ENCODE results near the gene COA8. TPM values are rescaled to one million over a fixed set of nuclear protein-coding genes. Genes with fewer than 3 reads are reported as not detected.

Gene COA8
- total RNA-seq: 10 to 100 TPM; 40.0 to 47.8 TPM

GRCh38 chr14:103562429-103563225, at the start of gene COA8, which contains the start of gene BAG5:
TSS of gene COA8 (plus strand) at chr14:103562960. CDS start at chr14:103563002, 42 bp downstream.
TSS of gene BAG5 (minus strand) at chr14:103562657. CDS start at chr14:103561164, 1,493 bp downstream.
- Mint-ChIP-seq H3K4me1 (ENCODE audit: low read depth) (peaks cover 69% of the 10 kb centered on the region), H3K27ac (peak within 1 kb of the TSS; percentile 93), H3K27me3 (ENCODE audit: low read depth) (no peaks in the 10 kb centered on the region), H3K9me3 (no peaks in the 10 kb centered on the region), H3K36me3 (ENCODE audit: insufficient read depth in 2 of 2) (peaks cover 10% of the 10 kb centered on the region in 2 donors), H3K4me3 (peak within 1 kb of the TSS; percentile 98)
- ATAC-seq (replicated peaks in 1 of 2): peak; percentile 85 to 86
- peak; percentile 91 to 93 for DNase-seq

GRCh38 chr14:103514596-103515421, 48.0 kb upstream of the COA8 start:
- DNase-seq (no peak), ATAC-seq (replicated peaks in 1 of 2) (no peak)
- H3K27me3 Mint-ChIP-seq (ENCODE audit: low read depth): no peaks in the 10 kb centered on the region
- no peak overlapping the region for H3K4me3 Mint-ChIP-seq
- no peak overlapping the region for H3K27ac Mint-ChIP-seq
- peaks cover 0 to 2% of the 10 kb centered on the region in 2 donors for H3K36me3 Mint-ChIP-seq (ENCODE audit: insufficient read depth in 2 of 2)
- peaks cover 11% of the 10 kb centered on the region for H3K4me1 Mint-ChIP-seq (ENCODE audit: low read depth)
- no peaks in the 10 kb centered on the region for H3K9me3 Mint-ChIP-seq

GRCh38 chr14:103516426-103517173, 46.2 kb upstream of the COA8 start:
- no peak overlapping the region for H3K4me3 Mint-ChIP-seq
- no peaks in the 10 kb centered on the region for H3K9me3 Mint-ChIP-seq
- ATAC-seq (replicated peaks in 1 of 2) (no peak), DNase-seq (no peak)
- peaks cover 16% of the 10 kb centered on the region for H3K4me1 Mint-ChIP-seq (ENCODE audit: low read depth)
- H3K36me3 Mint-ChIP-seq (ENCODE audit: insufficient read depth in 2 of 2): no peaks in the 10 kb centered on the region
- no peaks in the 10 kb centered on the region for H3K27me3 Mint-ChIP-seq (ENCODE audit: low read depth)
- H3K27ac Mint-ChIP-seq: no peak overlapping the region

- H3K9me3 Mint-ChIP-seq: no peaks in the 10 kb centered on the region
- H3K4me3 Mint-ChIP-seq: no peak overlapping the region
- H3K27ac Mint-ChIP-seq: no peak overlapping the region
- H3K27me3 Mint-ChIP-seq (ENCODE audit: low read depth): no peaks in the 10 kb centered on the region
- ATAC-seq (replicated peaks in 1 of 2) (no peak), DNase-seq (no peak)
- no peaks in the 10 kb centered on the region for H3K36me3 Mint-ChIP-seq (ENCODE audit: insufficient read depth in 2 of 2)
- H3K4me1 Mint-ChIP-seq (ENCODE audit: low read depth): peaks cover 16% of the 10 kb centered on the region
Observed at GRCh38 chr14:103517174-103517566, 45.6 kb upstream of the COA8 start.

- H3K4me1 Mint-ChIP-seq (ENCODE audit: low read depth): peaks cover 16% of the 10 kb centered on the region
- H3K36me3 Mint-ChIP-seq (ENCODE audit: insufficient read depth in 2 of 2): no peaks in the 10 kb centered on the region
- no peak overlapping the region for H3K4me3 Mint-ChIP-seq
- no peaks in the 10 kb centered on the region for H3K27me3 Mint-ChIP-seq (ENCODE audit: low read depth)
- no peak for ATAC-seq (replicated peaks in 1 of 2)
- no peak for DNase-seq
- H3K27ac Mint-ChIP-seq: no peak overlapping the region
- no peaks in the 10 kb centered on the region for H3K9me3 Mint-ChIP-seq
Observed at GRCh38 chr14:103517721-103518421, 44.9 kb upstream of the COA8 start.

GRCh38 chr14:103518422-103519042, 44.2 kb upstream of the COA8 start:
- H3K4me3 Mint-ChIP-seq: no peak overlapping the region
- H3K27ac Mint-ChIP-seq: no peak overlapping the region
- no peaks in the 10 kb centered on the region for H3K9me3 Mint-ChIP-seq
- H3K4me1 Mint-ChIP-seq (ENCODE audit: low read depth): peaks cover 16% of the 10 kb centered on the region
- H3K36me3 Mint-ChIP-seq (ENCODE audit: insufficient read depth in 2 of 2): no peaks in the 10 kb centered on the region
- peak; percentile 23 to 29 for ATAC-seq (replicated peaks in 1 of 2)
- peak; percentile 65 to 66 for DNase-seq
- no peaks in the 10 kb centered on the region for H3K27me3 Mint-ChIP-seq (ENCODE audit: low read depth)

GRCh38 chr14:103519043-103519836, 43.5 kb upstream of the COA8 start:
- Mint-ChIP-seq H3K27me3 (ENCODE audit: low read depth) (no peaks in the 10 kb centered on the region), H3K27ac (peak overlapping the region; percentile 13), H3K9me3 (no peaks in the 10 kb centered on the region), H3K4me1 (ENCODE audit: low read depth) (peaks cover 16% of the 10 kb centered on the region), H3K36me3 (ENCODE audit: insufficient read depth in 2 of 2) (peaks cover 0 to 1% of the 10 kb centered on the region in 2 donors), H3K4me3 (peak overlapping the region; percentile 14 to 72)
- no peak for DNase-seq
- no peak for ATAC-seq (replicated peaks in 1 of 2)

- H3K27me3 Mint-ChIP-seq (ENCODE audit: low read depth): no peaks in the 10 kb centered on the region
- H3K9me3 Mint-ChIP-seq: no peaks in the 10 kb centered on the region
- no peak overlapping the region for H3K27ac Mint-ChIP-seq
- DNase-seq (no peak), ATAC-seq (replicated peaks in 1 of 2) (no peak)
- peak overlapping the region; percentile 39 to 72 for H3K4me3 Mint-ChIP-seq
- peaks cover 0 to 1% of the 10 kb centered on the region in 2 donors for H3K36me3 Mint-ChIP-seq (ENCODE audit: insufficient read depth in 2 of 2)
- peaks cover 16% of the 10 kb centered on the region for H3K4me1 Mint-ChIP-seq (ENCODE audit: low read depth)
Observed at GRCh38 chr14:103519837-103520212, 42.9 kb upstream of the COA8 start.

GRCh38 chr14:103520269-103520656, 42.5 kb upstream of the COA8 start:
- ATAC-seq (replicated peaks in 1 of 2) (no peak), DNase-seq (no peak)
- no peak overlapping the region for H3K27ac Mint-ChIP-seq
- peak overlapping the region; percentile 39 to 72 for H3K4me3 Mint-ChIP-seq
- H3K36me3 Mint-ChIP-seq (ENCODE audit: insufficient read depth in 2 of 2): peaks cover 0 to 1% of the 10 kb centered on the region in 2 donors
- H3K27me3 Mint-ChIP-seq (ENCODE audit: low read depth): no peaks in the 10 kb centered on the region
- no peaks in the 10 kb centered on the region for H3K9me3 Mint-ChIP-seq
- peaks cover 16% of the 10 kb centered on the region for H3K4me1 Mint-ChIP-seq (ENCODE audit: low read depth)

GRCh38 chr14:103520657-103521437, 41.9 kb upstream of the COA8 start:
- H3K36me3 Mint-ChIP-seq (ENCODE audit: insufficient read depth in 2 of 2): peaks cover 0 to 1% of the 10 kb centered on the region in 2 donors
- H3K4me1 Mint-ChIP-seq (ENCODE audit: low read depth): peaks cover 16% of the 10 kb centered on the region
- no peak overlapping the region for H3K27ac Mint-ChIP-seq
- ATAC-seq (replicated peaks in 1 of 2): peak; percentile 67
- no peaks in the 10 kb centered on the region for H3K9me3 Mint-ChIP-seq
- DNase-seq: peak; percentile 73 to 80
- H3K27me3 Mint-ChIP-seq (ENCODE audit: low read depth): no peaks in the 10 kb centered on the region
- H3K4me3 Mint-ChIP-seq: peak overlapping the region; percentile 54 to 72

GRCh38 chr14:103521438-103521950, 41.3 kb upstream of the COA8 start:
- ATAC-seq (replicated peaks in 1 of 2): peak; percentile 18 to 20
- DNase-seq: peak in 1 of 2 donors; percentile 33
- Mint-ChIP-seq H3K27me3 (ENCODE audit: low read depth) (no peaks in the 10 kb centered on the region), H3K27ac (no peak overlapping the region), H3K4me3 (peak overlapping the region in 1 of 2 donors; percentile 34), H3K9me3 (no peaks in the 10 kb centered on the region), H3K36me3 (ENCODE audit: insufficient read depth in 2 of 2) (peaks cover 0 to 1% of the 10 kb centered on the region in 2 donors), H3K4me1 (ENCODE audit: low read depth) (peaks cover 16% of the 10 kb centered on the region)
